ENCODE results near the gene HACL1.

Gene HACL1

DNA sequence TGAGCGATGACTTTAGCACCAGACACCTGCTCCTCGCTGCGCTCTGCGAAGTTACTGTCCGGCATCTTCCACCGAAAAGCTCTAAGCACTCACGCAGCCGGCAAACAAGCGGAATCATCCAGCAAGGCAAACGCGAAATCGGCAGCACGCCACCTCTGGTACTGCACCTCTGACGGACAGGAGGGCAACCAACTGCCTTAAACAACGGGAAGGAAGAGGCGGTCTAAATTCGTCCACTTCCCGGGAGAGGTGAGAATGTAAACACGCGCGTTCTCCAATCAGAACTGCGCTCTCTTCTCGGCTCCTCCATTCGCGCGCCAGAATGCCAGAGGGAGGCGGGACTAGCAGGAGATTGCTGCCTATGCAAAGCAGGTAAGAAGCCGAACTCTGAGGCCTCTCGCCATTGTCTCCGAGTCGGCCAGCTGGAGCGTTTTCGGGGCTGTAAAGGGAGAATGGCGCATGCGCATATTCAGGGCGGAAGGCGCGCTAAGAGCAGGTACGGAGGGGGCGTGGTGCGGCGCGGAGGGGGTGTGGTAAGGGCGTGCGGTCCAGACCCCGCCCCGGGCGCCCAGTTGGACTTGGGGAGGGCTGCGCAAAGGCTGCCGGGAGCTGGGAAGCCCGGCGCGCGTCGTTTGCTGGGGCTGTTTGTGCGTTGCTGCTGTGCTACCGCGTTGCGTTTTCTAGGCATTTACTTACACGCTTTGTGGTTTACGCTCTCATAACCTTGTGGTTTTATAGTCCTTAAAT lies at the start of gene HACL1, which contains the start of gene BTD:
Gene HACL1, minus strand, starts transcription at position 171 of the 747 bp plus-strand sequence. Its CDS starts 106 bp downstream, at position 65.
Gene BTD, plus strand, starts transcription at position 347 of the 747 bp plus-strand sequence. CDS start 33,695 bp downstream, outside the sequence.
- Histone ChIP-seq H3K27me3 (ENCODE audit: control insufficient read depth, insufficient read depth, low read length) (no peaks in the 10 kb centered on the region), H3K36me3 (ENCODE audit: control insufficient read depth, insufficient read depth, low read length) (peaks cover 36% of the 10 kb centered on the region), H3K9me3 (ENCODE audit: control insufficient read depth, insufficient read depth, low read length) (no peaks in the 10 kb centered on the region), H3K4me1 (ENCODE audit: control insufficient read depth, insufficient read depth, low read length) (0 out of 2 replicates have a peak, but pooled peaks cover under 1% of the 10 kb centered on the region), H3K27ac (ENCODE audit: low read depth, low read length) (peak within 1 kb of the TSS; percentile 98), H3K4me3 (ENCODE audit: low read depth, low read length) (peak within 1 kb of the TSS; percentile 91), H3K9ac (ENCODE audit: low read depth, low read length) (peak within 1 kb of the TSS; percentile 92)

DNA sequence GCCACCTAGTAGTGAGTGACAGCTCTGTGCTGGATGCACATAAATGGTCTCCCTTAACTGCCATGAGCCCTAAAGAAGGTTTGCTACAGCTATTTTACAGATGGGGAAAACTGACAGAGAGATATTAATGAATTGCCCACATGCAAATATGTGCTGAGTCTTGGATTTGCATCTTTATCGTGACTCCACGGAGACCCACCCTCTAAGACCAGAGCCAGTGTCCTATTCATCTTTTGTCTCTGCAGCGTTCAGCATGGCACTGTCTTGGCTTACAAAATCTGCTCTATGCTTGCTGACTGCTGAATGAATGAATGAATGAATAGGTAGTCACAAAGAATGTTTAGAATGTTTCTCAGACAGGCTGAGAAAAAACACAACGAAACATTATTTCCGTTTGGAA lies 48.5 kb upstream of the HACL1 start:
- Histone ChIP-seq H3K36me3 (ENCODE audit: control insufficient read depth, insufficient read depth, low read length) (no peaks in the 10 kb centered on the region), H3K27me3 (ENCODE audit: control insufficient read depth, insufficient read depth, low read length) (no peaks in the 10 kb centered on the region), H3K9ac (ENCODE audit: low read depth, low read length) (no peak overlapping the region), H3K4me1 (ENCODE audit: control insufficient read depth, insufficient read depth, low read length) (peaks cover 11% of the 10 kb centered on the region; the same call in 1 of the 2 replicates), H3K4me3 (ENCODE audit: low read depth, low read length) (no peak overlapping the region), H3K9me3 (ENCODE audit: control insufficient read depth, insufficient read depth, low read length) (no peaks in the 10 kb centered on the region), H3K27ac (ENCODE audit: low read depth, low read length) (no peak overlapping the region)

DNA sequence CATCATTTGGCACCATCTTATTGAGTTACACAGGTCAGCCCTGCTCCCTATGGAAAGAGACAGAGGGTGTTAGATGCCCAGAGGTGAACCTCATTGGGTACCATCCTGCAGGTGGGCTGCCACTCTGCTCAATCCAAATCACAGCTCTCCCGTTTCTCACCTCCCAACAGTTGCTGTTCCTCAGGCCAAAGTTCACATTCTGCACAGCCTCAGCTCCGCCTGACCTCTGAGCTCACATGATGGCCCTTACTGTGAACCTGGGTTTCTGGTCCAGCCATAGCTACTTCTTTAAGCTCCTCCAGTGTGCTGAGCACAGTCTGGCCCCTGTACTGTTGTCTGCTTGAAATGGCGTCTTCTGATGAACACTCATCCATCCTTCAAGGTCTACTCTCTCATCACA lies 48.0 kb upstream of the HACL1 start:
- no peak overlapping the region for H3K9ac ChIP-seq (ENCODE audit: low read depth, low read length)
- no peaks in the 10 kb centered on the region for H3K27me3 ChIP-seq (ENCODE audit: control insufficient read depth, insufficient read depth, low read length)
- H3K9me3 ChIP-seq (ENCODE audit: control insufficient read depth, insufficient read depth, low read length): no peaks in the 10 kb centered on the region
- H3K27ac ChIP-seq (ENCODE audit: low read depth, low read length): no peak overlapping the region
- peaks cover 11% of the 10 kb centered on the region; the same call in 1 of the 2 replicates for H3K4me1 ChIP-seq (ENCODE audit: control insufficient read depth, insufficient read depth, low read length)
- H3K4me3 ChIP-seq (ENCODE audit: low read depth, low read length): no peak overlapping the region
- H3K36me3 ChIP-seq (ENCODE audit: control insufficient read depth, insufficient read depth, low read length): peaks cover 2% of the 10 kb centered on the region; the same call in 1 of the 2 replicates

DNA sequence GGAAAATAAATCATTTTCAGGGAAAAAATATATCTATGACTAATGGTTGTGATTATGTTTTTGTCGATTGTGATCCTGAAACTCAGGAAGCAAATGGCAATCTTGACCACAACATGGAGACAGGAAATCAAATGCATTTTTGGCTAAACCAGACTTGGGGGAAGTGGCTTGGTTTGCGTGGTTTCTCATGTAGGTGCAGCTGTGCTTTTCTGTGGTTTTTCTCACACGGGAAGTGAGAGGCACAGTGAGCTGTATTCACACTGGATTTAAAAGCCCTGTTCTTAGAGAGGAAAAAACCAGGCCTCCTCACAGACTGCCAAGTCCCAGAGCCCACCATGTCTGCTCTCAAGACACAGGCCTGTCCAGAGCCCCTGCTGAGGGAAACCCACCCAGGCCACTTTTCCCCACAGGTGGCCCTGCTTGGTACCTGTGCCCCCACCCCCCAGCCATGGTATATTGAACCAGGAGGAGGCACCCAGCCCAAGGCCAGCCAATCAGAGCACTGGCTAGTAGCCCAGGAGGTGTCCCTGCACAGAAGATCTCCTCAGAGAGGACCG lies 46.3 kb upstream of the HACL1 start:
- Histone ChIP-seq H3K4me1 (ENCODE audit: control insufficient read depth, insufficient read depth, low read length) (peaks cover 11% of the 10 kb centered on the region; the same call in 1 of the 2 replicates), H3K4me3 (ENCODE audit: low read depth, low read length) (no peak overlapping the region), H3K27me3 (ENCODE audit: control insufficient read depth, insufficient read depth, low read length) (no peaks in the 10 kb centered on the region), H3K36me3 (ENCODE audit: control insufficient read depth, insufficient read depth, low read length) (peaks cover 2% of the 10 kb centered on the region; the same call in 1 of the 2 replicates), H3K9me3 (ENCODE audit: control insufficient read depth, insufficient read depth, low read length) (no peaks in the 10 kb centered on the region), H3K9ac (ENCODE audit: low read depth, low read length) (no peak overlapping the region), H3K27ac (ENCODE audit: low read depth, low read length) (no peak overlapping the region)

DNA sequence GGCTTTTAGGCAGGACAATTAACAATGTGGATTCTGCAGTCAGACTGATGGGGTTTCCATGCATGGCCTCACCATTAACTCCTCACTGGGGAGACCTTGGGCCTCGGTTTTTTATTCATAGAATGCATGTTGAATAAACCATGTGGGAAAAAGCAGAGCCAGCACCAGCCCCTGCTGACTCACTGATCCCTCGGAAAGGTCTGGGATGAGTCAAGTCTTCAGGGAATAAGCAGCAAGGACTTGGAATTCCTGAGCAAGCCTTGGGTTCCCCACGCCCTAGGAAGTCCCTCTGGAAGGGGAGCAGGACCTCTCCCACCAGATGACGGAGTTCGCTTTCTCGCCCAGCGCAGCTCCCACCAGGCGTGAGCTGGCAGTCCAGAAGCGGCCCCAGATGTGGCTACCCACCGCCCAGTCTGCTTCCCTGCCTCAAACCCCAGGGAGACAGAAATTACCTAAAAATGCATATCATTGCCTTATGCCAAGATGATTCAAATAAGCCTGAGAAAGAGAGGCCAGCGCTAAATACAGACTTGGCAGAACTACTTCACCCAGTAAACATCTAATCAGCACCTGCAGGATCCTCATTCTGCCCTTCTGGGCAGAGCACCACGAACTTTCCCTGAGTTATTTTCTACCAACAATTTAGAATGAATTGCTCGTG lies 45.6 kb upstream of the HACL1 start:
- H3K27me3 ChIP-seq (ENCODE audit: control insufficient read depth, insufficient read depth, low read length): no peaks in the 10 kb centered on the region
- H3K4me1 ChIP-seq (ENCODE audit: control insufficient read depth, insufficient read depth, low read length): peaks cover 11% of the 10 kb centered on the region; the same call in 1 of the 2 replicates
- no peak overlapping the region for H3K9ac ChIP-seq (ENCODE audit: low read depth, low read length)
- H3K27ac ChIP-seq (ENCODE audit: low read depth, low read length): peak overlapping the region; percentile 55
- peaks cover 3% of the 10 kb centered on the region for H3K36me3 ChIP-seq (ENCODE audit: control insufficient read depth, insufficient read depth, low read length)
- no peak overlapping the region for H3K4me3 ChIP-seq (ENCODE audit: low read depth, low read length)
- no peaks in the 10 kb centered on the region for H3K9me3 ChIP-seq (ENCODE audit: control insufficient read depth, insufficient read depth, low read length)

DNA sequence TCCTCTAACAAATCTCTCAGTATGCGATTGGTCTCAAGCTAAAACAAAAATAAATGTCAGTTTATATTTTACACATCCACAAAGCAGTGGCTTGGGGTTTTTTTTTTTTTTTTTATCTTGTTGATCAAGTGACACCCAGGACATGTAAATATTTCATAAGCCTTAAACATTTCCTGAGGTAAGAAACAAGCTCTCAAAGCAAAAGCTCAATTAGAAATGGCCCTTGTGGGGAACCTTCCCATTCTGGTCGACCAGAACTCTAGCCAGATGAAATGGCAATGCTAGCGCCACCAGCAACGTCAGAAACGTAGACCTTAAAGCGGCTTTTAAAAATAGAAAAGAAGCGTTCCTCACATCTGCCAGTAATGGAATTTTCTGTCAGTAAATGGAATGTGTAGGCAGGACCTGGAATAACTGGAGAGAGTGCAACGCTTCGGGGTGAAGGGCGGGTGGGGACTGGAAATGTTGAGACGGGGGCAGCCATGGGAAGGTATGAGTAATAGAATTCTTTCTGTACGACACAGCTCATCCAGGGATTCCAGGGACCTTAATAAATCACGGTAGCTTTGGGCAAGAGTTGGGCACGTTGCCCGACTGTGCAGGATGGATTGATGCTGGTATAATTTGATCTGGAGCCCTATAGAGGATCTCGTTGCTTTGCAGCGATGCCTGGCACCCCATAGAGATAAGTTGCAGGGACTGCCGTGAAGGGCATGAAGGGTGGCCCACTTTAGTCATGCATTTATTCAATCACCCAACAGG lies 44.6 kb upstream of the HACL1 start:
- Histone ChIP-seq H3K9me3 (ENCODE audit: control insufficient read depth, insufficient read depth, low read length) (no peaks in the 10 kb centered on the region), H3K27me3 (ENCODE audit: control insufficient read depth, insufficient read depth, low read length) (no peaks in the 10 kb centered on the region), H3K27ac (ENCODE audit: low read depth, low read length) (peak overlapping the region; percentile 55), H3K36me3 (ENCODE audit: control insufficient read depth, insufficient read depth, low read length) (peaks cover 8% of the 10 kb centered on the region), H3K4me1 (ENCODE audit: control insufficient read depth, insufficient read depth, low read length) (peaks cover 11% of the 10 kb centered on the region; the same call in 1 of the 2 replicates), H3K4me3 (ENCODE audit: low read depth, low read length) (no peak overlapping the region), H3K9ac (ENCODE audit: low read depth, low read length) (no peak overlapping the region)

DNA sequence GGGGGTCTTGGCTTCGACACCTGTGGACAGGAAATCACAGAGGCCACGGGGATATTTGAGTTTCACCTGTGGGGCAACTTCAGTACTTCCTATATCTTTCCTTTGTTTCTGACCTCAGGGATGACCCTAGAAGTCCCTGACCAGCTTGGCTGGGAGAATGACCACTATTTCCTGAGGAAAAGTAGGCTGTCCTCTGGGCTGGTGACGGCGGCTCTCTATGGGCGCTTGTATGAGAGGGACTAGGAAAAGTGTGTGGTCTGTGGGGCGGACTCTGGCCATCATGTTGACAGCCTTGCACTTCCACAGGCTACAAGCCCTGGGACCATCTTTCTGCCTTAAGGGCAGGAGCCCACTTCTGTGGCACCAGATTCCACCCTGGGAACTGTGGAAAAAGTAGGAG lies 43.9 kb upstream of the HACL1 start:
- Histone ChIP-seq H3K36me3 (ENCODE audit: control insufficient read depth, insufficient read depth, low read length) (peaks cover 8% of the 10 kb centered on the region), H3K9me3 (ENCODE audit: control insufficient read depth, insufficient read depth, low read length) (no peaks in the 10 kb centered on the region), H3K9ac (ENCODE audit: low read depth, low read length) (no peak overlapping the region), H3K4me1 (ENCODE audit: control insufficient read depth, insufficient read depth, low read length) (peaks cover 11% of the 10 kb centered on the region; the same call in 1 of the 2 replicates), H3K4me3 (ENCODE audit: low read depth, low read length) (no peak overlapping the region), H3K27me3 (ENCODE audit: control insufficient read depth, insufficient read depth, low read length) (no peaks in the 10 kb centered on the region), H3K27ac (ENCODE audit: low read depth, low read length) (no peak overlapping the region)

DNA sequence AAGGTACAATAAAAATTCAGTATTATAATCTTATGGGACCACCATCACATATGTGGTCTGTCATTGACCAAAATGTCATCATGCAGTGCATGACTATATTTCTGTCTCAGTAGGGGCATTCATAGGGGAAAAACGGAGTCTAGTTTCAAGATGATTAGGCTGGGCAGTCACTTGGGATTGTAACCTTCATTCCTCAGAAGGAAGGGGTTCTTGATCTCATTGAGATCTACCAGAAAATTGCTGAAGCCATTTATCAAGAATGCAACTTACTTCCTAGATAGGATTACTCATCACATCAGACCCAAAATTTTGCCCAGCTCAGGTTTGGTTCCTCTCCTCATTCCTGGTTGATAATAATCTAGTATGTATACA lies 37.5 kb upstream of the HACL1 start:
- H3K27me3 ChIP-seq (ENCODE audit: control insufficient read depth, insufficient read depth, low read length): no peaks in the 10 kb centered on the region
- H3K4me1 ChIP-seq (ENCODE audit: control insufficient read depth, insufficient read depth, low read length): peaks cover 22% of the 10 kb centered on the region
- peaks cover 9% of the 10 kb centered on the region for H3K36me3 ChIP-seq (ENCODE audit: control insufficient read depth, insufficient read depth, low read length)
- H3K27ac ChIP-seq (ENCODE audit: low read depth, low read length): no peak overlapping the region
- no peak overlapping the region for H3K9ac ChIP-seq (ENCODE audit: low read depth, low read length)
- no peak overlapping the region for H3K4me3 ChIP-seq (ENCODE audit: low read depth, low read length)
- H3K9me3 ChIP-seq (ENCODE audit: control insufficient read depth, insufficient read depth, low read length): no peaks in the 10 kb centered on the region

DNA sequence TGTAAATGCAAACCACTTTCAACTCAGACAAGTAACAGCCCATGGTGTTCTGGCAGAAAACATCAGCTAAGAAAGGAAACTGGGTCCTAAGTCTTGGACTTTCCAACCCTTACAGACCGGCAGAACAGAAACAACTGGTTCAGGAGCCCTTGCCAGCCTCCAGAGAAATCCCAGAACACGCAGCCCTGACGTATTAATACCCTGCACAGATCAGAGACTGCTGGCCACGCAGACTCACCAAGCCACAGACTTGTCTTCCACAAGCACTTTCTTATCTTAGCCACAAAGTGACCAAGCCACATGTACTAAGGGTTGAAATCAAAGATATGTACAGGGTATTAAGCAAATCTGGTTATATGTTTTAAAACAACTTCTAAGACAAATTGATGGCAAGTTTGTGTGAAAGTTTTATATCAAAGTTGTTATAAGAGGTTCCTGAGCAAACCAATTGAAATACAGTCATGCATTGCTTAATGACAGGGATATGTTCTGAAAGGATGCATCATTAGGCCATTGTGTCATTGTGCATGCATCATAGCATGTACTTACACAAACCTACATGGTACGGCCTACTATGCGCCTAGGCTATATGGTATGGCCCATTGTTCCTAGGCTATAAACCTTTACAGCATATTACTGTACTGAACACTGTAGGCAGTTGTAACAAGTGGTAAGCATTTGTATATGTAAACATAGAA lies 37.0 kb upstream of the HACL1 start:
- Histone ChIP-seq H3K27ac (ENCODE audit: low read depth, low read length) (no peak overlapping the region), H3K4me3 (ENCODE audit: low read depth, low read length) (no peak overlapping the region), H3K27me3 (ENCODE audit: control insufficient read depth, insufficient read depth, low read length) (no peaks in the 10 kb centered on the region), H3K9ac (ENCODE audit: low read depth, low read length) (no peak overlapping the region), H3K4me1 (ENCODE audit: control insufficient read depth, insufficient read depth, low read length) (peaks cover 28% of the 10 kb centered on the region), H3K9me3 (ENCODE audit: control insufficient read depth, insufficient read depth, low read length) (no peaks in the 10 kb centered on the region), H3K36me3 (ENCODE audit: control insufficient read depth, insufficient read depth, low read length) (peaks cover 9% of the 10 kb centered on the region)
